MM.1S (cell line): ENCODE measurements around the gene DDX5.
"Not testable (repeated sequence)": the region's sequence is repeated elsewhere in the genome, so short reads cannot be mapped to it uniquely, and the experiment has no call there.

Experiments
- DNase-seq: peaks from one replicate; pipeline ENCODE4 v3.0.0-alpha.2; 2015
- H2AFZ ChIP-seq: fragments of 300-600 bp; sonication (generic); 2 replicates; pipeline ENCODE4 v1.6.0; 2016; ENCODE audit warnings: antibody characterized with exemption, low read length
- H3F3A ChIP-seq: fragments of 300-600 bp; sonication (generic); 2 replicates; pipeline ENCODE4 v1.6.1; 2016; ENCODE audit warnings: mild to moderate bottlenecking, antibody characterized with exemption, low read length, moderate library complexity, mixed read lengths; ENCODE audit not compliant: insufficient read depth
- H3K27ac ChIP-seq: fragments of 300-600 bp; sonication (generic); 2 replicates; pipeline ENCODE4 v1.5.1; 2016; ENCODE audit warnings: mild to moderate bottlenecking, low read length
- H3K27me3 ChIP-seq: fragments of 300-600 bp; sonication (generic); replicated peaks from 2 replicates; pipeline ENCODE4 v1.6.0; 2016; ENCODE audit warnings: low read length; ENCODE audit not compliant: insufficient read depth
- H3K36me3 ChIP-seq: fragments of 300-600 bp; sonication (generic); replicated peaks from 2 replicates; pipeline ENCODE4 v1.6.1; 2016; ENCODE audit warnings: mild to moderate bottlenecking, low read length, mixed read lengths; ENCODE audit not compliant: insufficient read depth
- H3K4me1 ChIP-seq: fragments of 300-600 bp; sonication (generic); 2 replicates; pipeline ENCODE4 v1.6.1; 2016; ENCODE audit warnings: low read length, mixed read lengths
- H3K4me2 ChIP-seq: fragments of 300-600 bp; sonication (generic); 2 replicates; pipeline ENCODE4 v1.6.0; 2016; ENCODE audit warnings: low read depth, low read length
- H3K4me3 ChIP-seq: fragments of 300-600 bp; sonication (generic); 2 replicates; pipeline ENCODE4 v1.5.1; 2016; ENCODE audit warnings: low read length, mixed read lengths
- H3K79me2 ChIP-seq: fragments of 300-600 bp; sonication (generic); 2 replicates; pipeline ENCODE4 v1.6.1; 2016; ENCODE audit warnings: mixed run types, low read length, mixed read lengths
- H3K9ac ChIP-seq: fragments of 300-600 bp; sonication (generic); 2 replicates; pipeline ENCODE4 v1.6.1; 2016; ENCODE audit warnings: low read length, mixed read lengths
- H3K9me2 ChIP-seq: fragments of 300-600 bp; sonication (generic); replicated peaks from 2 replicates; pipeline ENCODE4 v1.6.1; 2016; ENCODE audit warnings: mild to moderate bottlenecking, low read length, mixed read lengths; ENCODE audit not compliant: insufficient read depth
- H3K9me3 ChIP-seq: fragments of 300-600 bp; sonication (generic); replicated peaks from 2 replicates; pipeline ENCODE4 v1.6.1; 2016; ENCODE audit warnings: mild to moderate bottlenecking, low read length, mixed read lengths; ENCODE audit not compliant: insufficient read depth
- H4K20me1 ChIP-seq: fragments of 300-600 bp; sonication (generic); 2 replicates; pipeline ENCODE4 v1.6.1; 2016; ENCODE audit warnings: mild to moderate bottlenecking, low read length, moderate library complexity, mixed read lengths; ENCODE audit not compliant: insufficient read depth
- EZH2 ChIP-seq: fragments of 300-600 bp; sonication (generic); optimal IDR thresholded peaks from 2 replicates; pipeline ENCODE3; 2017; ENCODE audit warnings: low read depth, mild to moderate bottlenecking, antibody characterized with exemption, low read length, mixed read lengths
- EZH2phosphoT487 ChIP-seq: fragments of 300-600 bp; sonication (generic); IDR thresholded peaks from 2 replicates; pipeline ENCODE4 v1.6.1; 2018; ENCODE audit warnings: antibody characterized with exemption, low read length
- TF ChIP-seq, protein P1 (sequence below): fragments of 300-600 bp; sonication (generic); IDR thresholded peaks from 2 replicates; pipeline ENCODE4 v1.5.1; 2016; ENCODE audit warnings: antibody characterized with exemption, low read length, mixed read lengths

DDX5 gene

DNA sequence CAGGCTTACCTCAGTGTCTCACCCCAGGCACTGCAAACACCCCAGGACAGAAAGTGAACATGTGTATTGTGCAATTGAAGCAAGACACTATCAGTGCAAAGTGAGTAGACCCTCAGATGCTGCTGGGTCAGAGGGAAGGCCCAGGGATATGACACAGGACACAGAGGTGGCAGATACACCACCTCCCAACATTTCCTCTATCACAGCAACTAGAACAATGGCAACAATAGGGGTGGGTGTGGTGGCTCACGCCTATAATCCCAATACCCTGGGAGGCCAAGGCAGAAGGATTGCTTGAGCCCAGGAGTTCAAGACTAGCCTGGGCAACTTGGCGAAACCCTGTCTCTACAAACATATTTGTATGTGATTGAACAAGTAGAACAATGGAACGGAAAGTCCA lies 34.6 kb downstream of the DDX5 start:
- Histone ChIP-seq H4K20me1 (no peaks in the 10 kb centered on the region), H3K79me2 (no peaks in the 10 kb centered on the region), H3K27ac (no peak overlapping the region), H3K9me2 (no peaks in the 10 kb centered on the region), H3K36me3 (no peaks in the 10 kb centered on the region), H3K4me3 (no peak overlapping the region), H3K4me2 (no peak overlapping the region), H3F3A (no peaks in the 10 kb centered on the region), H3K9me3 (no peaks in the 10 kb centered on the region), H3K9ac (no peak overlapping the region), H2AFZ (no peak overlapping the region), H3K4me1 (no peaks in the 10 kb centered on the region), H3K27me3 (no peaks in the 10 kb centered on the region)
- TF ChIP-seq, protein P1, sequence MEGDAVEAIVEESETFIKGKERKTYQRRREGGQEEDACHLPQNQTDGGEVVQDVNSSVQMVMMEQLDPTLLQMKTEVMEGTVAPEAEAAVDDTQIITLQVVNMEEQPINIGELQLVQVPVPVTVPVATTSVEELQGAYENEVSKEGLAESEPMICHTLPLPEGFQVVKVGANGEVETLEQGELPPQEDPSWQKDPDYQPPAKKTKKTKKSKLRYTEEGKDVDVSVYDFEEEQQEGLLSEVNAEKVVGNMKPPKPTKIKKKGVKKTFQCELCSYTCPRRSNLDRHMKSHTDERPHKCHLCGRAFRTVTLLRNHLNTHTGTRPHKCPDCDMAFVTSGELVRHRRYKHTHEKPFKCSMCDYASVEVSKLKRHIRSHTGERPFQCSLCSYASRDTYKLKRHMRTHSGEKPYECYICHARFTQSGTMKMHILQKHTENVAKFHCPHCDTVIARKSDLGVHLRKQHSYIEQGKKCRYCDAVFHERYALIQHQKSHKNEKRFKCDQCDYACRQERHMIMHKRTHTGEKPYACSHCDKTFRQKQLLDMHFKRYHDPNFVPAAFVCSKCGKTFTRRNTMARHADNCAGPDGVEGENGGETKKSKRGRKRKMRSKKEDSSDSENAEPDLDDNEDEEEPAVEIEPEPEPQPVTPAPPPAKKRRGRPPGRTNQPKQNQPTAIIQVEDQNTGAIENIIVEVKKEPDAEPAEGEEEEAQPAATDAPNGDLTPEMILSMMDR: no peak
- TF ChIP-seq EZH2 (no peak), EZH2phosphoT487 (no peak)
- no peak for DNase-seq

- Histone ChIP-seq H3K9me3 (no peaks in the 10 kb centered on the region), H3K4me3 (no peak overlapping the region), H3K4me1 (no peaks in the 10 kb centered on the region), H3F3A (no peaks in the 10 kb centered on the region), H3K27me3 (no peaks in the 10 kb centered on the region), H3K79me2 (no peaks in the 10 kb centered on the region), H3K4me2 (no peak overlapping the region), H3K36me3 (no peaks in the 10 kb centered on the region), H3K27ac (no peak overlapping the region), H3K9ac (no peak overlapping the region), H3K9me2 (no peaks in the 10 kb centered on the region), H4K20me1 (no peaks in the 10 kb centered on the region), H2AFZ (no peak overlapping the region)
- DNase-seq: no peak
- TF ChIP-seq EZH2phosphoT487 (no peak), EZH2 (no peak)
- TF ChIP-seq, protein P1: no peak
Observed at GRCh38 chr17:64470625-64471024, 35.5 kb downstream of the DDX5 start.

DNA sequence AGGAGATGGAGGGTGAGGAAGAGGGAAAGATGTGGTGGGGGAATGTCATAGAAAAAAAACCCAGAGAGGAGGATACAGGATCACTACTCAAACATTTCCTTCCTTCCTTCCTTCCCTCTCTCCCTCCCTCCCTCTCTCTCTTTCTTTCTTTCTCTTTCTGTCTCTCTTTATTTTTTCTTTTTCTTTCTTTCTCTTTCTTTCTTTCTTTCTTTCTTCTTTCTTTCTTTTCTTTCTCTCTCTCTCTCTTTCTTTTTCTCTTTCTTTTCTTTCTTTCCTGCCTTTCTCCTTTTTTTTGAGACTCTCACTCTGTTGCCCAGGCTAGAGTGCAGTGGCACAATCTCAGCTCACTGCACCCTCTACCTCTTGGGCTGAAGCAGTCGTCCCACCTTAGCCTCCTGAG lies 39.3 kb downstream of the DDX5 start:
- not testable (repeated sequence) for H3K36me3 ChIP-seq, H3K27ac ChIP-seq, H2AFZ ChIP-seq, DNase-seq, H3K4me2 ChIP-seq, H3K27me3 ChIP-seq, H3K4me1 ChIP-seq, H3K9me3 ChIP-seq, H3K9ac ChIP-seq, H3K4me3 ChIP-seq, H3K9me2 ChIP-seq, H3K79me2 ChIP-seq, H4K20me1 ChIP-seq, H3F3A ChIP-seq

GRCh38 chr17:64466019-64466735 lies 39.9 kb downstream of the DDX5 start:
- TF ChIP-seq, protein P1: no peak
- no peak for TF ChIP-seq EZH2phosphoT487
- TF ChIP-seq EZH2: no peak
- no peak overlapping the region for H3K4me2 ChIP-seq
- H3K9me2 ChIP-seq: no peaks in the 10 kb centered on the region
- no peak overlapping the region for H3K4me3 ChIP-seq
- H3K36me3 ChIP-seq: no peaks in the 10 kb centered on the region
- no peak for DNase-seq
- no peak overlapping the region for H2AFZ ChIP-seq
- no peak overlapping the region for H3K27ac ChIP-seq
- no peaks in the 10 kb centered on the region for H3K79me2 ChIP-seq
- H3K9ac ChIP-seq: no peak overlapping the region
- H3K9me3 ChIP-seq: no peaks in the 10 kb centered on the region
- no peaks in the 10 kb centered on the region for H3K27me3 ChIP-seq
- H3F3A ChIP-seq: no peaks in the 10 kb centered on the region
- no peaks in the 10 kb centered on the region for H4K20me1 ChIP-seq
- no peaks in the 10 kb centered on the region for H3K4me1 ChIP-seq
